IgD-negative memory B cell (primary cell): ENCODE measurements around the gene GAGE12C. TPM values are rescaled to one million over a fixed set of nuclear protein-coding genes. Genes with fewer than 3 reads are reported as not detected.
"Not testable (repeated sequence)": the region's sequence is repeated elsewhere in the genome, so short reads cannot be mapped to it uniquely, and the experiment has no call there.

Experiments
- H3K27ac Mint-ChIP-seq, 3 donors: one replicate each; pipeline ENCODE4 v1.8.0; 2020 to 2022; ENCODE audit warnings: mild to moderate bottlenecking in 3 of 3, mixed read lengths in 3 of 3, moderate library complexity in 1 of 3
- H3K27me3 Mint-ChIP-seq: one replicate; pipeline ENCODE4 v1.8.0; 2021; ENCODE audit warnings: mixed read lengths
- H3K36me3 Mint-ChIP-seq: one replicate; pipeline ENCODE4 v1.8.0; 2020; ENCODE audit warnings: mild to moderate bottlenecking, mixed read lengths
- H3K4me1 Mint-ChIP-seq, 3 donors: one replicate each; pipeline ENCODE4 v1.8.0; 2020 to 2022; ENCODE audit warnings: mixed read lengths in 3 of 3, mild to moderate bottlenecking in 1 of 3
- H3K4me3 Mint-ChIP-seq, 4 donors: one replicate each; pipeline ENCODE4 v1.8.0; 2020 to 2022; ENCODE audit warnings: mild to moderate bottlenecking in 4 of 4, mixed read lengths in 4 of 4, moderate library complexity in 3 of 4
- H3K9me3 Mint-ChIP-seq, 3 donors: one replicate each; pipeline ENCODE4 v1.8.0; 2020 to 2021; ENCODE audit warnings: mixed read lengths in 3 of 3, mild to moderate bottlenecking in 1 of 3
- polyA plus RNA-seq: library from polyadenylated mRNA; unstranded; fragments of 300-500 nt; fragmentation: Illumina TruSeq; gene quantifications from one replicate; pipeline ENCODE4 v1.2.3, GENCODE V29; 2021

Gene GAGE12C, protein sequence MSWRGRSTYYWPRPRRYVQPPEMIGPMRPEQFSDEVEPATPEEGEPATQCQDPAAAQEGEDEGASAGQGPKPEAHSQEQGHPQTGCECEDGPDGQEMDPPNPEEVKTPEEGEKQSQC
- polyA plus RNA-seq: not detected

DNA sequence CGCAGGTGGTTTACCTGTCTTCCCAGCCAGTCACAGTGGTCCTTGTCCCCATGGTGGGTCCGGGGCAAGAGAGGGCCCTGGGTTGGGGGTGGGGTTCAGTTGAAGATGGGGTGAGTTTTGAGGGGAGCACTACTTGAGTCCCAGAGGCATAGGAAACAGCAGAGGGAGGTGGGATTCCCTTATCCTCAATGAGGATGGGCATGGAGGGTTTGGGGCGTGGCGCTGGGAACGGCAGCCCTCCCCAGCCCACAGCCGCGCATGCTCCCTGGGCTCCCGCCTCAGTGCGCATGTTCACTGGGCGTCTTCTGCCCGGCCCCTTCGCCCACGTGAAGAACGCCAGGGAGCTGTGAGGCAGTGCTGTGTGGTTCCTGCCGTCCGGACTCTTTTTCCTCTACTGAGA lies at the start of gene GAGE12C:
GAGE12C (plus strand) TSS at position 301 of the 400 bp plus-strand sequence. CDS start 1,155 bp downstream, outside the sequence.
- H3K4me1 Mint-ChIP-seq, H3K36me3 Mint-ChIP-seq, H3K9me3 Mint-ChIP-seq, H3K27me3 Mint-ChIP-seq, H3K27ac Mint-ChIP-seq, H3K4me3 Mint-ChIP-seq: not testable (repeated sequence)

DNA sequence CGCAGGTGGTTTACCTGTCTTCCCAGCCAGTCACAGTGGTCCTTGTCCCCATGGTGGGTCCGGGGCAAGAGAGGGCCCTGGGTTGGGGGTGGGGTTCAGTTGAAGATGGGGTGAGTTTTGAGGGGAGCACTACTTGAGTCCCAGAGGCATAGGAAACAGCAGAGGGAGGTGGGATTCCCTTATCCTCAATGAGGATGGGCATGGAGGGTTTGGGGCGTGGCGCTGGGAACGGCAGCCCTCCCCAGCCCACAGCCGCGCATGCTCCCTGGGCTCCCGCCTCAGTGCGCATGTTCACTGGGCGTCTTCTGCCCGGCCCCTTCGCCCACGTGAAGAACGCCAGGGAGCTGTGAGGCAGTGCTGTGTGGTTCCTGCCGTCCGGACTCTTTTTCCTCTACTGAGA lies 9.5 kb downstream of the GAGE12C start, which contains the start of gene GAGE12D:
GAGE12D (plus strand) TSS at position 301 of the 400 bp plus-strand sequence. CDS start 1,155 bp downstream, outside the sequence.
- H3K27me3 Mint-ChIP-seq, H3K27ac Mint-ChIP-seq, H3K4me1 Mint-ChIP-seq, H3K9me3 Mint-ChIP-seq, H3K4me3 Mint-ChIP-seq, H3K36me3 Mint-ChIP-seq: not testable (repeated sequence)

DNA sequence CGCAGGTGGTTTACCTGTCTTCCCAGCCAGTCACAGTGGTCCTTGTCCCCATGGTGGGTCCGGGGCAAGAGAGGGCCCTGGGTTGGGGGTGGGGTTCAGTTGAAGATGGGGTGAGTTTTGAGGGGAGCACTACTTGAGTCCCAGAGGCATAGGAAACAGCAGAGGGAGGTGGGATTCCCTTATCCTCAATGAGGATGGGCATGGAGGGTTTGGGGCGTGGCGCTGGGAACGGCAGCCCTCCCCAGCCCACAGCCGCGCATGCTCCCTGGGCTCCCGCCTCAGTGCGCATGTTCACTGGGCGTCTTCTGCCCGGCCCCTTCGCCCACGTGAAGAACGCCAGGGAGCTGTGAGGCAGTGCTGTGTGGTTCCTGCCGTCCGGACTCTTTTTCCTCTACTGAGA lies 19.0 kb downstream of the GAGE12C start, which contains the start of gene GAGE12E:
GAGE12E (plus strand) TSS at position 301 of the 400 bp plus-strand sequence. CDS start 1,155 bp downstream, outside the sequence.
- not testable (repeated sequence) for H3K4me3 Mint-ChIP-seq

DNA sequence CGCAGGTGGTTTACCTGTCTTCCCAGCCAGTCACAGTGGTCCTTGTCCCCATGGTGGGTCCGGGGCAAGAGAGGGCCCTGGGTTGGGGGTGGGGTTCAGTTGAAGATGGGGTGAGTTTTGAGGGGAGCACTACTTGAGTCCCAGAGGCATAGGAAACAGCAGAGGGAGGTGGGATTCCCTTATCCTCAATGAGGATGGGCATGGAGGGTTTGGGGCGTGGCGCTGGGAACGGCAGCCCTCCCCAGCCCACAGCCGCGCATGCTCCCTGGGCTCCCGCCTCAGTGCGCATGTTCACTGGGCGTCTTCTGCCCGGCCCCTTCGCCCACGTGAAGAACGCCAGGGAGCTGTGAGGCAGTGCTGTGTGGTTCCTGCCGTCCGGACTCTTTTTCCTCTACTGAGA lies 28.6 kb downstream of the GAGE12C start, which contains the start of gene GAGE12F:
GAGE12F (plus strand) TSS at position 301 of the 400 bp plus-strand sequence. CDS start 1,155 bp downstream, outside the sequence.
- H3K27me3 Mint-ChIP-seq, H3K36me3 Mint-ChIP-seq, H3K4me1 Mint-ChIP-seq, H3K4me3 Mint-ChIP-seq, H3K27ac Mint-ChIP-seq, H3K9me3 Mint-ChIP-seq: not testable (repeated sequence)

More for the DNA sequence above, 19.0 kb downstream of the GAGE12C start, which contains the start of gene GAGE12E:
- not testable (repeated sequence) for H3K36me3 Mint-ChIP-seq, H3K4me1 Mint-ChIP-seq, H3K9me3 Mint-ChIP-seq, H3K27me3 Mint-ChIP-seq, H3K27ac Mint-ChIP-seq

DNA sequence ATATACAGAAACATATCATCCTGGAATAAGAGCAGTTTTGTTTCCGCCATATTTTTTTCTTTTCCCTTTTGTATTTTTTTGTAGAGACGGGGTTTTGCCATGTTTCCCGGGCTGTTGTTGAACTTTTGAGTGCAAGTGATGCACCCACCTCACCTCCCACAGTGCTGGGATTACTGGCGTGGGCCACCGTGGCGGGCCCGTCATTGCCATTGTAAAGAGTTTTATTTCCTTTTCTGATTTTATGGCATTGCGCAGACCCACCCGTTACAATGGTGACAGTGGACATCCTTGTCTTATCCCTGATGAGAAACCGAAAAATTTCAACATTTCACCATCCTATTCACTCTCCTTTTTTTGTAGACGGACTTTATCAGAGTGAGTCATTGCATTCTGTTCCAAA lies 36.8 kb downstream of the GAGE12C start:
- H3K27ac Mint-ChIP-seq, H3K4me3 Mint-ChIP-seq, H3K27me3 Mint-ChIP-seq, H3K36me3 Mint-ChIP-seq, H3K9me3 Mint-ChIP-seq, H3K4me1 Mint-ChIP-seq: not testable (repeated sequence)

DNA sequence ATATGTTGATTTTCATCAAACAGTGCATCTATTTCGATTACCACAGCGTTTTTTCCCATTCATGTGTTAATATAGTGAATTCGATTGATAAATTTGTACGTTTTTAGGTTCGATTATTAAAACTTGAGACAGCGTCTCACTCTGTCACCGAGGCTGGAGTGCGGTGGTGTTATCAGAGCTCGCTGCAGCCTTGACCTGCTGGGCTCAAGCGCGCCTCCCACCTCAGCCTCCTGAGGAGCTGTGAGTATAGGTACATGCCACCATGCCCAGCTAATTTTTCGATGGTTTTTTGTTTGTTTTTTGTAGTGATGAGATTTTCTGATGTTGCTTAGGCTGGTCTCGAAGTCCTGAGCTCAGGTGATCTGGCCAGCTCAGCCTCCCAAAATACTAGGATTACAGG lies 37.2 kb downstream of the GAGE12C start:
- H3K27me3 Mint-ChIP-seq, H3K27ac Mint-ChIP-seq, H3K4me1 Mint-ChIP-seq, H3K4me3 Mint-ChIP-seq, H3K36me3 Mint-ChIP-seq, H3K9me3 Mint-ChIP-seq: not testable (repeated sequence)

DNA sequence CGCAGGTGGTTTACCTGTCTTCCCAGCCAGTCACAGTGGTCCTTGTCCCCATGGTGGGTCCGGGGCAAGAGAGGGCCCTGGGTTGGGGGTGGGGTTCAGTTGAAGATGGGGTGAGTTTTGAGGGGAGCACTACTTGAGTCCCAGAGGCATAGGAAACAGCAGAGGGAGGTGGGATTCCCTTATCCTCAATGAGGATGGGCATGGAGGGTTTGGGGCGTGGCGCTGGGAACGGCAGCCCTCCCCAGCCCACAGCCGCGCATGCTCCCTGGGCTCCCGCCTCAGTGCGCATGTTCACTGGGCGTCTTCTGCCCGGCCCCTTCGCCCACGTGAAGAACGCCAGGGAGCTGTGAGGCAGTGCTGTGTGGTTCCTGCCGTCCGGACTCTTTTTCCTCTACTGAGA lies 38.1 kb downstream of the GAGE12C start, which contains the start of gene GAGE12G:
GAGE12G (plus strand) TSS at position 301 of the 400 bp plus-strand sequence. CDS start 1,155 bp downstream, outside the sequence.
- H3K27ac Mint-ChIP-seq, H3K4me1 Mint-ChIP-seq, H3K9me3 Mint-ChIP-seq, H3K36me3 Mint-ChIP-seq, H3K27me3 Mint-ChIP-seq, H3K4me3 Mint-ChIP-seq: not testable (repeated sequence)

DNA sequence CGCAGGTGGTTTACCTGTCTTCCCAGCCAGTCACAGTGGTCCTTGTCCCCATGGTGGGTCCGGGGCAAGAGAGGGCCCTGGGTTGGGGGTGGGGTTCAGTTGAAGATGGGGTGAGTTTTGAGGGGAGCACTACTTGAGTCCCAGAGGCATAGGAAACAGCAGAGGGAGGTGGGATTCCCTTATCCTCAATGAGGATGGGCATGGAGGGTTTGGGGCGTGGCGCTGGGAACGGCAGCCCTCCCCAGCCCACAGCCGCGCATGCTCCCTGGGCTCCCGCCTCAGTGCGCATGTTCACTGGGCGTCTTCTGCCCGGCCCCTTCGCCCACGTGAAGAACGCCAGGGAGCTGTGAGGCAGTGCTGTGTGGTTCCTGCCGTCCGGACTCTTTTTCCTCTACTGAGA lies 47.7 kb downstream of the GAGE12C start, which contains the start of gene GAGE12H:
GAGE12H (plus strand) TSS at position 301 of the 400 bp plus-strand sequence. CDS start 1,155 bp downstream, outside the sequence.
- H3K4me1 Mint-ChIP-seq, H3K9me3 Mint-ChIP-seq, H3K36me3 Mint-ChIP-seq, H3K27ac Mint-ChIP-seq, H3K4me3 Mint-ChIP-seq, H3K27me3 Mint-ChIP-seq: not testable (repeated sequence)

Other genes starting within 250 kb of the GAGE12C start
- not detected for gene GAGE10, start 228.5 kb upstream of the GAGE12C start, polyA plus RNA-seq
- gene GAGE12J, start 210.1 kb upstream of the GAGE12C start, polyA plus RNA-seq: not detected
- gene GAGE13, start 200.6 kb upstream of the GAGE12C start, polyA plus RNA-seq: not detected
- not detected for gene GAGE12D, start 9.6 kb downstream of the GAGE12C start, polyA plus RNA-seq
- gene GAGE12E, start 19.1 kb downstream of the GAGE12C start, polyA plus RNA-seq: not detected
- gene GAGE12F, start 28.7 kb downstream of the GAGE12C start, polyA plus RNA-seq: not detected
- not detected for gene GAGE12G, start 38.2 kb downstream of the GAGE12C start, polyA plus RNA-seq
- gene GAGE12H, start 47.8 kb downstream of the GAGE12C start, polyA plus RNA-seq: not detected
- not detected for gene GAGE2A, start 57.3 kb downstream of the GAGE12C start, polyA plus RNA-seq
- not detected for gene GAGE1, start 66.8 kb downstream of the GAGE12C start, polyA plus RNA-seq
- not detected for gene PAGE1, start 163.8 kb downstream of the GAGE12C start, polyA plus RNA-seq